ENCODE results near the gene JADE2.
"Not testable (repeated sequence)": the region's sequence is repeated elsewhere in the genome, so short reads cannot be mapped to it uniquely, and the experiment has no call there.

The JADE2 gene

GRCh38 chr5:134547999-134548658, 22.7 kb downstream of the JADE2 start:
- DNase-seq (ENCODE audit: low read depth): no peak
- no peak for TF ChIP-seq CTCF (IDR thresholded peaks at IDR 0.05; ENCODE audit: low read depth, low read length, missing control alignments)
- no peak overlapping the region for H3K4me3 ChIP-seq (ENCODE audit: low read depth, low read length)

- DNase-seq (ENCODE audit: low read depth): no peak
Measured at GRCh38 chr5:134549714-134550113, 24.2 kb downstream of the JADE2 start.

GRCh38 chr5:134550271-134551214, 25.1 kb downstream of the JADE2 start:
- no peak for TF ChIP-seq CTCF (IDR thresholded peaks at IDR 0.05; ENCODE audit: low read depth, low read length, missing control alignments)
- DNase-seq (ENCODE audit: low read depth): no peak

More at GRCh38 chr5:134549714-134550113, 24.2 kb downstream of the JADE2 start:
- H3K4me3 ChIP-seq (ENCODE audit: low read depth, low read length): no peak overlapping the region
- TF ChIP-seq CTCF (IDR thresholded peaks at IDR 0.05; ENCODE audit: low read depth, low read length, missing control alignments): no peak

GRCh38 chr5:134551901-134552300, 26.4 kb downstream of the JADE2 start:
- no peak overlapping the region for H3K4me3 ChIP-seq (ENCODE audit: low read depth, low read length)
- DNase-seq (ENCODE audit: low read depth): no peak
- TF ChIP-seq CTCF (IDR thresholded peaks at IDR 0.05; ENCODE audit: low read depth, low read length, missing control alignments): no peak

More at GRCh38 chr5:134550271-134551214, 25.1 kb downstream of the JADE2 start:
- no peak overlapping the region for H3K4me3 ChIP-seq (ENCODE audit: low read depth, low read length)

GRCh38 chr5:134552301-134552700, 26.8 kb downstream of the JADE2 start:
- no peak for TF ChIP-seq CTCF (IDR thresholded peaks at IDR 0.05; ENCODE audit: low read depth, low read length, missing control alignments)
- no peak overlapping the region for H3K4me3 ChIP-seq (ENCODE audit: low read depth, low read length)
- DNase-seq (ENCODE audit: low read depth): no peak

- DNase-seq (ENCODE audit: low read depth); H3K4me3 ChIP-seq (ENCODE audit: low read depth, low read length): not testable (repeated sequence)
Measured at GRCh38 chr5:134552716-134553115, 27.2 kb downstream of the JADE2 start.

GRCh38 chr5:134553821-134554267, 28.4 kb downstream of the JADE2 start:
- TF ChIP-seq CTCF (IDR thresholded peaks at IDR 0.05; ENCODE audit: low read depth, low read length, missing control alignments): no peak
- DNase-seq (ENCODE audit: low read depth): no peak
- H3K4me3 ChIP-seq (ENCODE audit: low read depth, low read length): no peak overlapping the region
